ENCODE measurements around the gene LCA5L. TPM values are rescaled to one million over a fixed set of nuclear protein-coding genes. Genes with fewer than 3 reads are reported as not detected.
A peak's percentile ranks its signal among the peaks of the same experiment; 100 is the strongest.

The LCA5L gene
- total RNA-seq, 2 experiments from 2014 or later, result 0.25 to 0.32 TPM

DNA sequence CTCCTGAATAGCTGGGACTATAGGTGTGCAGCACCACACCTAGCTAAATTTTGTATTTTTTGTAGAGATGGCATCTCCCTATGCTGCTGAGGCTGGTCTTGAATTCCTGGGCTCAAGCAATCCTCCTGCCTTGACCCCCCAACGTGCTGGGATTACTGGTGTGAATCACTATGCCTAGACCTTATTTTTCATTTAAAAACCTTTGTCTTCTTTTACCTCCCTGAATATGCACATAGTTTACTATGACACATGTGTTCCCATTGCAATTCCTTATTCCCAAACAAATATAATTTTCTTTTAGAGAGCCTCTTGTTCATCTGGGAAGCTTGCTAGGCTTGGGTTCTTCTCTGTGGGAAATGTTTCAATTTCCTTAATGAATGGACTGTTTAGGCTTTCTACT lies 23.0 kb upstream of the LCA5L start:
- no peak for DNase-seq
- H3K27ac Mint-ChIP-seq, result no peak overlapping the region
- H3K4me3 Mint-ChIP-seq, result no peak overlapping the region
- ChIA-PET CTCF (interaction anchor here (0.7 kb wide), 1 partner anchor 49 kb away, joined by 3 read pairs; no protein-coding TSS in a partner anchor), POLR2A (no interaction called here)
- H3K36me3 Mint-ChIP-seq (ENCODE audit: low read depth), result no peaks in the 10 kb centered on the region
- no peaks in the 10 kb centered on the region for H3K27me3 Mint-ChIP-seq
- intact Hi-C loops (cut with DNase I, micrococcal nuclease), result no loop called here
- ATAC-seq, result no peak
- no peaks in the 10 kb centered on the region for H3K9me3 Mint-ChIP-seq (ENCODE audit: low read depth)
- no peaks in the 10 kb centered on the region for H3K4me1 Mint-ChIP-seq

DNA sequence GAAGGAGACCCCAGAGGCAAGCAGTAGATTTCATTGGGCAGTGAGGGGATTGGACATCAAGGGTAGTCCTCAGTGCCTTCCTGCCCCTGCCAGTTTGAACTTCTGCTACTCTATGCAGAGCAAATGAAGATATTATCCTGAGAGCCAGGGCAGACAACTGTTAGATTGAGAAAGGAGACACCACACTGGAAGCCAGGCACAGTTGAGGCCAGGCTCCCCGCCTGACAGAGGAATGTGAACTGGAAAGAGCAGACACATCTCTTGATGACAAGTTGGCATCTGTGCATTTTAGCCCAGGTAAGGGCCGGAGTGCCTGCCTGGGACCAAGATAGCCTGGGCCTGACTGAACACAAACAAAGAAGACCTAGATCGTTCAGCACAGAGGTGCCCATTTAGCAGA lies 22.2 kb upstream of the LCA5L start:
- Mint-ChIP-seq H3K9me3 (ENCODE audit: low read depth) (no peaks in the 10 kb centered on the region), H3K4me3 (no peak overlapping the region), H3K27ac (no peak overlapping the region), H3K27me3 (no peaks in the 10 kb centered on the region), H3K4me1 (no peaks in the 10 kb centered on the region), H3K36me3 (ENCODE audit: low read depth) (no peaks in the 10 kb centered on the region)
- intact Hi-C loops (cut with DNase I, micrococcal nuclease), result no loop called here
- POLR2A ChIA-PET, result no interaction called here
- ATAC-seq, result no peak
- CTCF ChIA-PET, result no interaction called here
- no peak for DNase-seq

- H3K4me3 Mint-ChIP-seq, result no peak overlapping the region
- H3K36me3 Mint-ChIP-seq (ENCODE audit: low read depth), result no peaks in the 10 kb centered on the region
- no peaks in the 10 kb centered on the region for H3K27me3 Mint-ChIP-seq
- ChIA-PET CTCF (no interaction called here), POLR2A (no interaction called here)
- no peaks in the 10 kb centered on the region for H3K9me3 Mint-ChIP-seq (ENCODE audit: low read depth)
- DNase-seq, result no peak
- no peak for ATAC-seq
- no peaks in the 10 kb centered on the region for H3K4me1 Mint-ChIP-seq
- intact Hi-C loops (cut with DNase I, micrococcal nuclease), result no loop called here
- H3K27ac Mint-ChIP-seq, result no peak overlapping the region
Observed at GRCh38 chr21:39466584-39466983, 21.0 kb upstream of the LCA5L start.

GRCh38 chr21:39463308-39463707 lies 17.7 kb upstream of the LCA5L start:
- DNase-seq (no peak), ATAC-seq (no peak)
- Mint-ChIP-seq H3K4me1 (peaks cover 3% of the 10 kb centered on the region), H3K36me3 (ENCODE audit: low read depth) (no peaks in the 10 kb centered on the region), H3K27ac (no peak overlapping the region), H3K4me3 (no peak overlapping the region), H3K9me3 (ENCODE audit: low read depth) (no peaks in the 10 kb centered on the region), H3K27me3 (no peaks in the 10 kb centered on the region)
- CTCF ChIA-PET, result no interaction called here
- POLR2A ChIA-PET, result no interaction called here
- intact Hi-C loops (cut with DNase I, micrococcal nuclease), result no loop called here

DNA sequence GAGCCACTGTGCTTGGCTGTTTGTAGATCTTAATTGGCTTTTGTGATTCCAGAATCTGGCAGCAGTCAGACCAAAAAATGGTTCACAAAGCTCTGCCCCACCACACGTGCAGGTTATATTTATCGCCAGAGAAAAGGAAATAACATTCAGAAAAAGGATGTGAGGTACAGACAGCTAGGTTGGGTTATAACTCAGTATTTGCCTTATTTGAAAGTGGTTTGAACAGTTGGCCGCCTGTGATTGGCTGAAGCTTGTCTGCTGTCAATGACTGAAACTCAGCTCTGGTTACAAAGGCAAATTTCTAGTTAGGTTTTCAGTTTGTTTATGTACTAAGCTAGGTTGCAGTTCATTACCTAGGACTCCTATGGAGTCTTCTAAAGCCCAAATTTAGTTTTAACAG lies 15.8 kb upstream of the LCA5L start:
- ChIA-PET CTCF (no interaction called here), POLR2A (no interaction called here)
- intact Hi-C loops (cut with DNase I, micrococcal nuclease), result no loop called here
- Mint-ChIP-seq H3K4me3 (no peak overlapping the region), H3K27me3 (no peaks in the 10 kb centered on the region), H3K27ac (no peak overlapping the region), H3K36me3 (ENCODE audit: low read depth) (no peaks in the 10 kb centered on the region), H3K4me1 (peaks cover 3% of the 10 kb centered on the region), H3K9me3 (ENCODE audit: low read depth) (no peaks in the 10 kb centered on the region)
- DNase-seq, result peak; percentile 37
- peak; percentile 71 for ATAC-seq

DNA sequence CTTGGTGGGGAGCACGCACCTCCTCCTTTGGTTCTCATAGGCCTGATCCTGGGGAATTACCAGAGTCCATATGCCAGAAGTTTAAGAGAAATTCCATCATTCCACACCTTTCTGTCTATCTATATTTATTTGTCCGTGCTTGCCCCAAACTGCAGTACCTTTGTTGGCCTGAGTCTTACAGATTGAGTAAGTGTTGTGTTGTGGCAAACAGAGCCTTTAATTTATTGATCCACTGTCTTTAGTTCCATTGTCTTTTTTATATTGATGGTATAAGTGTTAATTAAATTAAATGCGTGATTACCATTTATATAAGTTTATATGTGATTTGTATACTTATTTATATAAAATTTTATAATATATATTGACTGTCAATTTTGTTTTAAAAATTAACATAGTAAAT lies 11.1 kb upstream of the LCA5L start:
- Mint-ChIP-seq H3K9me3 (ENCODE audit: low read depth) (no peaks in the 10 kb centered on the region), H3K4me3 (no peak overlapping the region), H3K4me1 (peaks cover 3% of the 10 kb centered on the region), H3K36me3 (ENCODE audit: low read depth) (no peaks in the 10 kb centered on the region), H3K27ac (no peak overlapping the region), H3K27me3 (no peaks in the 10 kb centered on the region)
- ATAC-seq, result no peak
- intact Hi-C loops (cut with DNase I, micrococcal nuclease), result no loop called here
- POLR2A ChIA-PET, result no interaction called here
- no peak for DNase-seq
- CTCF ChIA-PET, result interaction anchor here (1.3 kb wide), 1 partner anchor 15 kb away, joined by 3 read pairs; no protein-coding TSS in a partner anchor

DNA sequence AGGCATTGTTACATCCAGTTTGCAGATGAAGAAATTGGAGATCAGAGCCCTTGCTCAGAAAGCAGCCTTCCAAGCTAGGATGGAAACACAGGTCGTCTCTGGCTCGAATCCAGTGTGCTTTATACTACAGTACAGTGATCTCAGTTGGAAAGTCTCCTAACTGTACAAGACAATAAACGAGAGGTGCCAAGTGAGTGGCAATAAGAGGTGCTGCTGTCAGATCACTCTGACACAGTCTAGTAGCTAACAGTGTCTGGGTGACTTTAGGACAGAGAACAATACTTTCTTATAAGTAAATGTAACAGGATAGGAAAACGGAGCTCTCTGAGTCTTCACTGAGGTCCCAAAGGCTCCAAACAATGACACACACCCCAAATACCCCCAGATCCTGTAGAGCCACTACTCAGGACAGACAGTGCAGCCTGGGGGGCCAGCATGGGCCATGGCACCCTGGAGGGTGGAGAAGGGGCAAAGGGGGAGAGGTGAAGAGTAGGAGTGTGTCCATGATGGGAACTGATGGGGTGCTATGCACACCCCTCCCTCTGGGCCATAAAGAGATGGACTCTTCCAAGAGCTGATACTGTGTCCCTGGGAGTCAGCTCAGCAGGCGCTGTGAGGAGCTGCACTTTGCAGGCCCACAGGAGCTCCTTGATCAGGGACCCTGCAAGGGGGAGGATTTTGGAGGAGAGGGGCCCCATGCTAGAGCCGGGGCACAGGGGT lies 9.5 kb upstream of the LCA5L start:
- H3K27ac Mint-ChIP-seq, result no peak overlapping the region
- H3K4me3 Mint-ChIP-seq, result no peak overlapping the region
- no peaks in the 10 kb centered on the region for H3K9me3 Mint-ChIP-seq (ENCODE audit: low read depth)
- ChIA-PET CTCF (no interaction called here), POLR2A (no interaction called here)
- H3K36me3 Mint-ChIP-seq (ENCODE audit: low read depth), result no peaks in the 10 kb centered on the region
- intact Hi-C loops (cut with DNase I, micrococcal nuclease), result no loop called here
- no peak for DNase-seq
- no peak for ATAC-seq
- no peaks in the 10 kb centered on the region for H3K27me3 Mint-ChIP-seq
- no peaks in the 10 kb centered on the region for H3K4me1 Mint-ChIP-seq

DNA sequence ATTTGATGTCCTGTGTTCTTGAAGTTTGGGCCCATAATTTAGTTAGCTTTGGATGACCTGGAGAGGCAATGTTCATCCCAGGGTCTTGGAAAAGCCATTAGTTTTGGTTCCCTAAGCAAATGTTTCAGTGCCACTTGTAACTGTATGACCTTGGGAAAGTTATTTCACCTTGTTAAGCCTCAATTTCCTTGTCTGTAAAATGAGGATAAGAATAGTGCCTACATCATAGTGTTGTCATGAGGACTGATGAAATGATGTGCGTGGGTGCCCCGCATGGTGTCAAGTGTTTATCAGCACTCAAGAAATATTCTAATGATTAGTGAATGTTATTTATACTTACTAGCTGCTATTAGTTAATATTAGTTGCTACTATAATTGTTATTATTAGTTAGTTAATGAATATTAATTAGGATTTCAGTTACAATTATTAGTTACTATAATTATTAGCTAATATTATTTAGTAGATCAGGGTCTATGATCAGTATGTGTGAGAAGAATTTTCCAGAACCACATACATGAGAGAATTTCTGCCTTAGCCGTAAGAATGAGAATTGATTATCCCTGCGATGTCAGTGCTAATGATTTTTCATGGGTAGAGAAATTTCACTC lies 8.1 kb upstream of the LCA5L start:
- ATAC-seq (no peak), DNase-seq (no peak)
- Mint-ChIP-seq H3K36me3 (ENCODE audit: low read depth) (no peaks in the 10 kb centered on the region), H3K4me1 (no peaks in the 10 kb centered on the region), H3K27ac (no peak overlapping the region), H3K27me3 (no peaks in the 10 kb centered on the region), H3K9me3 (ENCODE audit: low read depth) (no peaks in the 10 kb centered on the region), H3K4me3 (no peak overlapping the region)
- POLR2A ChIA-PET, result no interaction called here
- intact Hi-C loops (cut with DNase I, micrococcal nuclease), result no loop called here
- CTCF ChIA-PET, result no interaction called here

- Mint-ChIP-seq H3K4me3 (no peak overlapping the region), H3K36me3 (ENCODE audit: low read depth) (no peaks in the 10 kb centered on the region), H3K27me3 (no peaks in the 10 kb centered on the region), H3K27ac (no peak overlapping the region), H3K9me3 (ENCODE audit: low read depth) (no peaks in the 10 kb centered on the region), H3K4me1 (no peaks in the 10 kb centered on the region)
- intact Hi-C loops (cut with DNase I, micrococcal nuclease), result no loop called here
- ATAC-seq (no peak), DNase-seq (no peak)
- POLR2A ChIA-PET, result no interaction called here
- CTCF ChIA-PET, result no interaction called here
Observed at GRCh38 chr21:39452970-39453342, 7.4 kb upstream of the LCA5L start.

GRCh38 chr21:39452207-39452969 lies 6.8 kb upstream of the LCA5L start:
- ATAC-seq, result no peak
- H3K4me1 Mint-ChIP-seq, result no peaks in the 10 kb centered on the region
- intact Hi-C loops (cut with DNase I, micrococcal nuclease), result no loop called here
- no peak overlapping the region for H3K27ac Mint-ChIP-seq
- ChIA-PET POLR2A (no interaction called here), CTCF (no interaction called here)
- H3K4me3 Mint-ChIP-seq, result no peak overlapping the region
- DNase-seq, result no peak
- no peaks in the 10 kb centered on the region for H3K27me3 Mint-ChIP-seq
- H3K36me3 Mint-ChIP-seq (ENCODE audit: low read depth), result no peaks in the 10 kb centered on the region
- H3K9me3 Mint-ChIP-seq (ENCODE audit: low read depth), result no peaks in the 10 kb centered on the region

- ChIA-PET POLR2A (no interaction called here), CTCF (no interaction called here)
- Mint-ChIP-seq H3K27ac (no peak within 1 kb of the TSS), H3K4me1 (peaks cover 3% of the 10 kb centered on the region), H3K36me3 (ENCODE audit: low read depth) (no peaks in the 10 kb centered on the region), H3K4me3 (no peak within 1 kb of the TSS), H3K9me3 (ENCODE audit: low read depth) (no peaks in the 10 kb centered on the region), H3K27me3 (no peaks in the 10 kb centered on the region)
- no peak for DNase-seq
- intact Hi-C loops (cut with DNase I, micrococcal nuclease), result no loop called here
- no peak for ATAC-seq
Observed at GRCh38 chr21:39451332-39452206, 6.0 kb upstream of the LCA5L start, which contains the start of gene SH3BGR. Gene SH3BGR (plus strand): TSS chr21:39451970. CDS start chr21:39452097, 127 bp downstream.
